Measurements from ENCODE around the gene NPC2.

Gene NPC2

DNA sequence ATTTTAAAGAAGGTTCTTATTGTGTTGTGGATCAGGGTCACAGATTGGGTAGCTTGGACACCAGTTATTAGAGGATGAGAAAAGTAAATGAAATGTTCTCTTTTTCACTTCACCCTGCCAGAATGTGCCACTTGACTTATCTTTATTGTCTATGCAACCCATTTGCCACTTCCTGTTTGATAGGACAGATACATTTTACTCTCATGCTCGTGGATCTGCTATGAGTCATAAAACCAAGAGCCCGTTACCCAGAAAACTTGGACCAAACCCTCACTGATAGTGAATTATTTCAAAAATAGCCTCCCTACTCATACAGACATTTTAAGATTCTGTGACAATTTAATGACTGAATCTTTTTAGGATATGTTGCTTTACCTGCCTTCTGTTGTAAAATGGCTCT lies 2.3 kb upstream of the NPC2 start:
- no peak for DNase-seq (ENCODE audit: low read depth)
- H3K4me3 ChIP-seq (ENCODE audit: low read depth, low read length): no peak overlapping the region
- TF ChIP-seq CTCF (conservative IDR thresholded peaks at IDR 0.05; ENCODE audit: low read depth, low read length): no peak

GRCh38 chr14:74493343-74494261 lies 497 bp upstream of the NPC2 start, which contains the start of gene ISCA2:
Gene ISCA2, plus strand, starts transcription at chr14:74493765. Its CDS starts 10 bp downstream, at chr14:74493775.
- peak; percentile 99 for DNase-seq (ENCODE audit: low read depth)
- H3K4me3 ChIP-seq (ENCODE audit: low read depth, low read length): peak within 1 kb of the TSS; percentile 92
- no peak for TF ChIP-seq CTCF (conservative IDR thresholded peaks at IDR 0.05; ENCODE audit: low read depth, low read length)

- DNase-seq (ENCODE audit: low read depth): peak; percentile 66
- peak overlapping the region; percentile 92 for H3K4me3 ChIP-seq (ENCODE audit: low read depth, low read length)
- TF ChIP-seq CTCF (conservative IDR thresholded peaks at IDR 0.05; ENCODE audit: low read depth, low read length): peak; percentile 38
Observed at GRCh38 chr14:74491956-74492775, 939 bp downstream of the NPC2 start.

DNA sequence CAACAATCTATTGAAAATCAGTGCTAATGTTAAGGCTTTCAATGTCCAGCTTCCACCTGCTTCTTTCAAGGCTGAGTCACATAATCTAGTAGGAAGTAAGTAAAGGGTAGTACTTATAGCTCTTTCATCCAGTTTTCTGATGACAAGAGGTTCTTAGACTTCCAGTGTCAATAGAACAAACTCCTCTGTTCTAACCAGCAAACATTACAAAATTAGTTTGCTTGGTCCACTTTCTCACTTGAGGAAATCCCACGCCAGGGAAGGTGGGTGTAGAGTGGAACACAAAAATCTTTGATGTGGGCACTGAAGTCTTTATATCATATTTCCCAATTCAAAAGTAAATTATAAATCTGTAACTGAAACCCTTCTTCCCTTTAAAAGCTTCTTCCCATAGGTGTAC lies 2.6 kb downstream of the NPC2 start:
- no peak overlapping the region for H3K4me3 ChIP-seq (ENCODE audit: low read depth, low read length)
- no peak for TF ChIP-seq CTCF (conservative IDR thresholded peaks at IDR 0.05; ENCODE audit: low read depth, low read length)
- DNase-seq (ENCODE audit: low read depth): no peak

- H3K4me3 ChIP-seq (ENCODE audit: low read depth, low read length): no peak overlapping the region
- peak; percentile 70 for DNase-seq (ENCODE audit: low read depth)
- TF ChIP-seq CTCF (conservative IDR thresholded peaks at IDR 0.05; ENCODE audit: low read depth, low read length): no peak
Observed at GRCh38 chr14:74488786-74489397, 4.2 kb downstream of the NPC2 start.

GRCh38 chr14:74486164-74486563 lies 6.9 kb downstream of the NPC2 start:
- DNase-seq (ENCODE audit: low read depth): no peak
- no peak for TF ChIP-seq CTCF (conservative IDR thresholded peaks at IDR 0.05; ENCODE audit: low read depth, low read length)

More at GRCh38 chr14:74486164-74486563, 6.9 kb downstream of the NPC2 start:
- H3K4me3 ChIP-seq (ENCODE audit: low read depth, low read length): no peak overlapping the region
